Activated naive CD8-positive, alpha-beta T cell (primary cell): ENCODE data around the gene GPRIN2.
"Not testable (repeated sequence)": the region's sequence is repeated elsewhere in the genome, so short reads cannot be mapped to it uniquely, and the experiment has no call there.

ENCODE experiments used
- H3K27ac Mint-ChIP-seq: one replicate; pipeline ENCODE4 v1.8.0; 2021; ENCODE audit warnings: mixed read lengths
- H3K27me3 Mint-ChIP-seq: one replicate; pipeline ENCODE4 v1.8.0; 2021; ENCODE audit warnings: mixed read lengths
- H3K36me3 Mint-ChIP-seq: one replicate; pipeline ENCODE4 v1.8.0; 2021; ENCODE audit warnings: mixed read lengths
- H3K4me1 Mint-ChIP-seq: one replicate; pipeline ENCODE4 v1.8.0; 2021; ENCODE audit warnings: low read depth, mixed read lengths
- H3K4me3 Mint-ChIP-seq: one replicate; pipeline ENCODE4 v1.8.0; 2021; ENCODE audit warnings: mild to moderate bottlenecking, mixed read lengths
- H3K9me3 Mint-ChIP-seq: one replicate; pipeline ENCODE4 v1.8.0; 2021; ENCODE audit warnings: low read depth, mixed read lengths

The GPRIN2 gene

DNA sequence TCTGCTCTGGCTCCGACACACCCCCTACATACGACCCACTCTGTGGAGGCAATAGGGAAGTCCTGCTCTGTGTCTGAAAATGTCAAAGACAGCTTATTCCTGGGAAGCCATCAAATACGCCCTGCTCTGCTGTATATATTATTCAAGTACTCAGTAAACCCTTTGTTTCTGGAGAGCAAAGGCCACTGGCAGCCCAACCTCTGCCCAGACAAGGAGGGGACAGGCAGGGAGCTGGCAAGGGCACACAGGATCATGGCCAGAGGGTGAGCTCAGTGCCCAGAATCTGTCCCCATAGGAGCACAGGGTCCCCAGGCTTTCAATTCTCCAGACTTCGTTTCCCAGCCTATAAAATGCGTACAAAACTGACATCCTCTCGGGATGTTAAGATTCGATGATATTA is 43.7 kb downstream of the GPRIN2 start:
- H3K9me3 Mint-ChIP-seq, H3K36me3 Mint-ChIP-seq, H3K27me3 Mint-ChIP-seq, H3K4me1 Mint-ChIP-seq, H3K27ac Mint-ChIP-seq, H3K4me3 Mint-ChIP-seq: not testable (repeated sequence)

DNA sequence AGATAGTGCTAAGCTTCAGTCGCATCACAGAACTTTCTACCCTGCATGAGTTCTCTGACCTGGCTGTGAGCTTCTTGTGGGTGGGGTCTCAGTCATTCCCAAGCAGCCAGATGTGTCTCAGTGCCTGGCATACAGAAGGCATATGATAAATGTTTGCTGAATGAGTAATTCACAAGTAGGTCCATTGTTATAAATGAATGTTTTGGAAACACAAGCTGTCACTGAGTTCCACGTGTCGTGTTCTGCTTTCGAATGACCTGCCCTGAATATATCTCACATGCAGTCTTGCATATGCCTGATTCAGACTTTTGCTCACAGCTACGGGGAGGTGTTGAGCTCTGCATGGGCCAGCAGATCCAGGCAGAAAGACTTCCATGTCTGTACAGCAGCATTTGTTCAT is 44.5 kb downstream of the GPRIN2 start:
- H3K9me3 Mint-ChIP-seq, H3K36me3 Mint-ChIP-seq, H3K4me3 Mint-ChIP-seq, H3K4me1 Mint-ChIP-seq, H3K27ac Mint-ChIP-seq, H3K27me3 Mint-ChIP-seq: not testable (repeated sequence)
